A673 (cell line): ENCODE measurements around the gene TMEM239.

ENCODE experiments used
- EZH2 ChIP-seq: fragments of 200-600 bp; sonication (generic); IDR thresholded peaks from 2 replicates; pipeline ENCODE4 v1.6.1; 2017; ENCODE audit warnings: borderline replicate concordance, low read depth, mild to moderate bottlenecking, mixed read lengths, antibody characterized with exemption, low read length; ENCODE audit not compliant: poor library complexity, severe bottlenecking
- TF ChIP-seq, protein P1 (sequence below): fragments of 300-800, 200-600 bp; sonication (generic); conservative IDR thresholded peaks from 2 replicates; pipeline ENCODE4 v1.5.1; 2017; ENCODE audit warnings: low read depth, mild to moderate bottlenecking, antibody characterized with exemption, low read length, moderate library complexity, mixed read lengths

DNA sequence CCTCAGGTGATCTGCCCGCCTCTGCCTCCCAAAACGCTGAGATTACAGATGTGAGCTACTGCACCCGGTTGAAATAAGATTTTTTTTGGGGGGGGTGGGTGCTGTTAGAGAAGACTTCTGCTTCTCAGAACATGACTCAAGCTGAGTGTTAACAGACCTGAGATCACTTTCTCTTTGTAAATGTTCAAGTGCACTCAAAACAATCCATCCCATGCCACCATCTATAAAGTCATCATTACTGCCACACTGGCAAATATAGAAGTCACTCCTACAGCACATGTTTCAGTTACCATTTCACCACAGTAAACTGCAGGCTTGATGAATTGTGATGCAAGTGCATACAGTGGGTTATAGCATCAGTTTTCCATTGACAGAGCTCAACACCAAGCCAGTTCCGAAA is 33.4 kb downstream of the TMEM239 start:
- TF ChIP-seq, protein P1, sequence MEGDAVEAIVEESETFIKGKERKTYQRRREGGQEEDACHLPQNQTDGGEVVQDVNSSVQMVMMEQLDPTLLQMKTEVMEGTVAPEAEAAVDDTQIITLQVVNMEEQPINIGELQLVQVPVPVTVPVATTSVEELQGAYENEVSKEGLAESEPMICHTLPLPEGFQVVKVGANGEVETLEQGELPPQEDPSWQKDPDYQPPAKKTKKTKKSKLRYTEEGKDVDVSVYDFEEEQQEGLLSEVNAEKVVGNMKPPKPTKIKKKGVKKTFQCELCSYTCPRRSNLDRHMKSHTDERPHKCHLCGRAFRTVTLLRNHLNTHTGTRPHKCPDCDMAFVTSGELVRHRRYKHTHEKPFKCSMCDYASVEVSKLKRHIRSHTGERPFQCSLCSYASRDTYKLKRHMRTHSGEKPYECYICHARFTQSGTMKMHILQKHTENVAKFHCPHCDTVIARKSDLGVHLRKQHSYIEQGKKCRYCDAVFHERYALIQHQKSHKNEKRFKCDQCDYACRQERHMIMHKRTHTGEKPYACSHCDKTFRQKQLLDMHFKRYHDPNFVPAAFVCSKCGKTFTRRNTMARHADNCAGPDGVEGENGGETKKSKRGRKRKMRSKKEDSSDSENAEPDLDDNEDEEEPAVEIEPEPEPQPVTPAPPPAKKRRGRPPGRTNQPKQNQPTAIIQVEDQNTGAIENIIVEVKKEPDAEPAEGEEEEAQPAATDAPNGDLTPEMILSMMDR, result no peak
- TF ChIP-seq EZH2, result no peak
